ENCODE data around the gene TMEM11.
"Not testable (repeated sequence)": the region's sequence is repeated elsewhere in the genome, so short reads cannot be mapped to it uniquely, and the experiment has no call there.

The TMEM11 gene

DNA sequence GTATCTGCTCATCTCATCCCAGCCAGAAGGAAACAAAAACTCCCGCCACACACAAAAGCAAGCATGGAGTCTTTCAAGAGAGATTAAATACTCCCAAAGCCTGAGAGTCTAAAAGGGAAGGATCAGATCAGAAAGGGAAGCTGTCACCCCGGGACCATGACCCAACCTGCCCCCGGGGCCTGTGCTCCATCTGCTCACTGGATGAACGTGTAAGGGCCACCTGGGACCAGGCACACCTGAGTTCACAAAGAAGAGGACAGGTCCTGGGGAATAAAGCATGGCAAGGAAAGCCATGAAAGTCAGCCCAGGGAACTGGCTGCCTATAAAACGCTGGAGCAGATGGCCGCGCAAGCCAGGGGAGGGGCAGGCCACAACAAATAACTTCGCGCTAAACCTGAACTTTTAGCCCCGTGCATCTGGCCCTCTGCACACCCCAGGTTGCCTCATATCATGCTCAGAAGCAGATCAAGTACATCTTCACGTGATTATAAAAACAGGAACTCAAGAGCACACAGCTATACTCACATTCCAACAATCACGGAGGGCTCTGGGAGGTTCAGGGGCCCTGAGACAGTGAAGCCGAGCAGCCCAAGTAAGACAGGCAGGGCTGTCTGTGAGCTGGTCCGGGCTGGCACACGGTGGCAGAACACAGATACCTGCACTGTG lies 3.4 kb downstream of the TMEM11 start:
- DNase-seq: no peak

DNA sequence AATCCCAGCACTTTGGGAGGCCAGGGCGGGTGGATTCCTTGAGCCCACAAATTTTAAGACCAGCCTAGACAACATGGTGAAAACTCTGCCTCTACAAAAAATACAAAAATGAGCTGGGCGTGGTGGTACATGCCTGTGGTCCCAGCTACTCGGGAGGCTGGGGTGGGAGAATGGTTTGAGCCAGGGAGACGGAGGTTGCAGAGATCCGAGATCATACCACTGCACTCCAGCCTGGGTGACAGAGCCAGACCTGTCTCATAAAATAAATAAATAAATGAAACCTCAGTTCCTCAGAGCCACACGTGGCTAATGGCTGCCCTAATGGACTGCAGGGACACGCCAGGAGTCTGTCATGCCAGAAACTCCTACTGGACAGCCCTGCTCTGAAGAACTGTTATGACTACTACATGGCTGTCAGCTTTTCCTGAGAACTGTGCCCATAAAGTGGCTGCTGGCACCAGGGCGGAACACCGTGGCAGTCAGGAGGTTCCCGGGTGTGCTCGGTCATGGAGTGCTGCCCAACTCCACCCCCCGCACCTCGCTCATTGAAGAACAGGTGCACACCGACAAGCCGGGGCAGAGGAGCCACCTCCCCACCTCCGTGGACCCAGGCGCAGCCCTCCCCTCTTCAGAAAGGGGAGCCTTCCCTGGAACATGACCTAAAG lies 4.3 kb downstream of the TMEM11 start:
- no peak for DNase-seq

DNA sequence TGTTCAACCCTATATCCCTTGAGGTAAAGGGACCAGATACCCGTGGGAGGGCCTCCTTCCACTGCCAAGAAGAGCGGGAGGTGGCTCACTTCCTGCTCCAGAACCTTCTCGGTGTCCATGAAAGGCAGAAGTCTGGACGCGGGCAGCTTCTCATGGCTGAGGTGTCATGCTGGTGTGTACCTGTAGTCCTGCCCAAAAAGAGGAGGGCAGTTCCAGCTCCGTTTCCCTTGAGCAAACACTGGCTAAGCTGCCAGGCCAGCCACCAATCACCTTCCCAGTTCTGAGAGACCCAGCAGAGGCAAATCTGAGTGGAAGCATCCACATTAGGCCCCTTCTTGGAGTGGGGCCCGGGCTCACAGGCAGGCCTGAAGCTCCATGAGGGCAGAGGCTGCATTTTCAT lies 5.6 kb downstream of the TMEM11 start:
- no peak for DNase-seq

DNA sequence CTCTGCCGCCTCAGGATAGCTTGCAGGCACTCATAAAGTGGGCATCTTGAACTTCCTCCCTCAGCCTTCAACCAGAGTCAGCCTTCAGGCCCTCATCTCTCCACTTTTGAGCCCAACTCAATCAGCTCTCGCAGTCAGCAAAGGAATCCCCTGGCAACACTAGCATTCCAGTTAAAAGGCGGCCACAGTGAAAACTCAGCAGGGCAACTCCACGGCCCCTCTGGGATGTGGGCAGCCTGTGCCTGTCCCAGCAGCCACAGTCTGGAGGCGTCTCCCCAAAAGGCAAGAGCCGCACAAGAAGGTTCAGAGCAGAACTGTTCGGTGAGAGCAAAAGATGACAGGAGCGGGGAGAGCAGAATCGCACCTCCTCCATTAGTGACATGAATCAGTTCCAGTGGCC lies 9.0 kb downstream of the TMEM11 start:
- no peak for DNase-seq

DNA sequence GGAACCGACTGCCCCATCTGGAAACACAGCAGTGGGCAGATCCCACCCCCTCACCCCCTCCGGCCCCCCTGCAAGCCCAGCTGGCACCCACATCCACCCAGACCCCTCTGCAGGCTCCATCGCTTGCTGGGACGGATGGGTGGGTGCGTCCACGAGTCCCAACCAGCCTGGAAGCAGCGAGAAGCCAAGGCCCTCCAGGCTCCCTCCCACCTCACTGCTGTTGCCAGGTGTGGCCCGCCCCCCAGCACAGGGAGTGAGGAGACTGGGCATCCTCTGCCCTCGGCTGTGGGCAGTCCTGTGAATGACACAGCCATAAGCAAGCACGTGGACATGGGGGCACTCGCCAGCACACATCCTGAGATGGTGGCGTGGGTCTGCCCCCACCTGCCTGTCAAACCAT lies 11.4 kb downstream of the TMEM11 start:
- DNase-seq: no peak

DNA sequence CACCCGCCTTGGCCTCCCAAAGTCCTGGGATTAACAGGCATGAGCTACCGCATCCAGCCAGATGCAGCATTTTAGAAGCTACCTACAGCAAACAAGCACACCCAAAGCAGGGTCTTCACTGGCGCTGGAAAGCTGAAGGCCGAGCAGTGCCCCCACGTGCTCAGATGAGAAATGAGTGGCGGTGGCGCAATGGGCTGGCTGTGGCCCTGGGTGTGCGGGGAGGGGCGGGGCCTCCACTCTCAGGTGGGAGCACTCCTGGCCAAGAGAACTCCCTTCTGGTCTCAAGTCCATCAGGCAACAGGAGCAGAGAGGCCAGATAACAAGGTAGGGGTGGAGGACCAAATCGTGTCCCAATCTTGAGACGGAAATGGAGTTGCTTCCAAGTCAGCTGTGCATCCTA lies 12.1 kb downstream of the TMEM11 start:
- no peak for DNase-seq

DNA sequence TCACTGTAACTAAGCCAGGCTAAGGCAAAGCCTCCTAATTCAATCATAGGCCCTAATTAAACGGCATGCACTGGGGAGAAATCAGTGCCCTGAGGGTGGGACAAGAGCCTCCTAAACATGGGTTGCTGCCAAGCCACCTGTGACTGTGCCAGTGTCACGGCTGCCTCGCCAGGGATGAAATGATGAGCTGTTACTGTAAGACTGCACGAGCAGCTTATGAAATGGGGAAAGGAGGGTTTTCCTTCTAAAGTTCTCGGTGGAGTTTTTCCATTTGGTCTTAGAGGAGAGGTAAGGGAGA lies 12.7 kb downstream of the TMEM11 start:
- no peak for DNase-seq

DNA sequence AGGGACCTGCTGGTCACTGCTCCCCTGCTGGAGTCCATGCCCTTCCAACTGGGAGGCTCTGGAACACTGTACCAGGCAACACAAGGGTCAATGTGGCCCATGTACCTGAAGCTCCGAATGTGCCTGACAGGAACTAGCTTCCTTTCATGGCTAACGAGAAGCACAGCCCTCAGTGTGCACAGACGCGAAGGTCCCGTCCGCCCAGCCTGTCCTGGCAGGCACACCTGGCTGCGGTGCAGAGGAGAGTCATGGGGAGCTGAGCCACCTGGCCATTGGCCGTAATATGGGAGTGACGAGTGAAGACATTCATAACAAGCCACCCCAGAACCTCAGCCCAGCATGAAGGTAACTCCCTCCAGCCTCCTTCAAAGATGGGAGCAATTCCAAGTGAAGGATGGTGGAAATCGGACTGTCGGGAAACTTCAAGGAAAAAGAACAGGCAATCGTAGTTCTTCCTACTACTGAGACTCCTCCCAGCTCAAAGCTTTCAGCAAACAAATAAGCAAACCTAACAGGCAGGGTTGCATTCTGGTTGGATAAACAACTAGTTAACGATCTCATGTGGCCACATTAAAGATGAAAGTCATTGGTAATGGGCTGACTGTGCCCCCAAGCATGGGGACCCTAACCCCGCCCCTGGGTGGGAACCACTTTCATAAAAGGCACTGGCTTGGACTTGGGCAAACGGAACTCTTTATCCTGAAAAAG lies 13.2 kb downstream of the TMEM11 start:
- DNase-seq: no peak

DNA sequence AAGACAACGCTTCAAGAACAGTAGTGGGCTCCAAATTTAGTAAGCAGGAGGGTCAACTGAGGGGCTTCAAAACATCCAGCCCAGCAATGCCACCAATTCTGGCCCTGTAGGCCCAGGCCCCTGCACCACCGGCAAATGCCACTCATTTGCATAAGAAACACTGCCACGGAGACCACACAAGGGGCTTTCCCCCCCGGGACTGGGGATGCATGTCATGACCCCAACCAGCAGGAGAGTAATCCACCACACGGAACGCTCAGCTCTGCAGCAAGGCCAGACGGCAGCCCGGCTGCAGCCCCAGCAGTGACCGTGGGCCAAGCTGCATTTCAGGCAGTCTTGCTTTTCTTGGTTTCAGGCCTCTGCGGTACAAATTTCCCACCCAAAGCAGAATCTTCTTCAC lies 14.1 kb downstream of the TMEM11 start:
- no peak for DNase-seq

DNA sequence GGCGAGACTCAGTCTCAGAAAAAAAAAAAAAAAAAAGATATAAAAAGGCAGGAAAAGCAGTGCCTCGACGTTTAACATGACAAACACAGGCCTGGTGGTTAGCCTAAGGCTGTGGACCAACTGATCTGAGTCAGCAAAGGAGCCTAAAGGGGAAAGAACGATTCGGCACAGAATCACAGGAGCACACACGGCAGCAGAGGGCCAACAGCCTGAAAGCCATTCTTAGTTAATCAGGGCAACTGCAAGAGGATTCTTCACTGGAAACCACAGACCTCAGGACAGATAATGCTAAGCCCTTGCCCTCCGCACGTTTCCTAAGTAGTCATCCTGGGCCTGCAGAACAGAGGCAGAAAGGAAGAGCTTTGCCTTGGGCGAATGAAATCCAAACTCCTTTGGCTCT lies 14.7 kb downstream of the TMEM11 start:
- no peak for DNase-seq

DNA sequence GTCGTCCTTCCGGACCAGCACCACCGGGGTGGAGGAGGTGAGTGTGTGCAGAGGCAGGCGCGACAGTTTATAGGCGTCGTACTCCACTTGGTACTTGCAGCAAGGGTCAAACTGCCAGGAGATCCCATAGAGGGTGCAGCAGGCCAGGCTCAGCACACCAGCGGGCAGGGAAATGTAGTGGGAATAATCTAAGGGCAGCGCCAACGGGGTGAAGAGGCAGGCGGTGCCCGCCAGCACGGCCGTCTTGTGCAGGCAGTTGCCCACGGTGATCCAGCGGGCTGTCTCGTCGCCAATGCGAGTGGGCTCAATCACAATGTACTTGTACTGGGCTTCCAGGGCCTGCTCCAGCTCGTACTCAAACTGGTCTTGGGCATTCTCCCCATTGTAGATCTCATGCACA lies 15.6 kb downstream of the TMEM11 start:
- DNase-seq: no peak

DNA sequence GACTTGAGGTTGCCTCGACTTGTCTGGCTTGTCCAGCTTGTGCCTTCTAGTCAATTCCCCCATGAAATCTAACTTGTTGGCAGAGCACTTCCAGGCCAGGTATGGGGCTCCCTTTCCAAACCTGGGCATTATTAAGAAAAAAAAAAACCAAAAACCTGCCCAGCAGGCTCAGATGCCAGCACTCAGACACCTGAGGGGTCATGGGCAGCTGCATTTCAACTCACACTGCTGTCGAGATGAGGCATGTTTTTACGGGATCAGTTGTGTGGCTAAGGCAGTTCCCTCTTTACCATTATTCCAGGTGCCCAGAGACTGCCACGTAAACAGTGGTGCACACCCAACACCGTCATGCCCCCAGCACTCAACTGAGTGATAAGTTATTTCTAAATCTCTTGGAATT lies 17.8 kb downstream of the TMEM11 start:
- no peak for DNase-seq

DNA sequence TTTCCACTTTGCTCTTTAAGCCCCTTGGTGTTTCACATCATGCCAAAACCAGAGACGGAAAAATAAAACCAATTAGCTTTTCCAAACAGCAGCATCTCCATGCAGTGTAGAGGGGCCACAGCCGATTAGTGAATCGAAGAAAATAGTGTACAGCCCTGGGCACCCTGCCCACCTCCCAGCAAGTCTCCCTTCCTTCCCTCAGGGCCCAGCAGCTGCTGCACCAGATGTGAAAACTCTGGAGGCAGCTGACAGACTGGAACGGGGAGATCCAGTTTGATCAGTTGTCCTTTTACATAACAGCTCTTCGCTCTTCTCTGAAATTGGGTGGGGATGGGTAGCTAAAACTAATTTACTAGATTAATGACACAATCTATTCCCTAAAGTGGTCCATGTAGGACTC lies 19.3 kb downstream of the TMEM11 start:
- no peak for DNase-seq

DNA sequence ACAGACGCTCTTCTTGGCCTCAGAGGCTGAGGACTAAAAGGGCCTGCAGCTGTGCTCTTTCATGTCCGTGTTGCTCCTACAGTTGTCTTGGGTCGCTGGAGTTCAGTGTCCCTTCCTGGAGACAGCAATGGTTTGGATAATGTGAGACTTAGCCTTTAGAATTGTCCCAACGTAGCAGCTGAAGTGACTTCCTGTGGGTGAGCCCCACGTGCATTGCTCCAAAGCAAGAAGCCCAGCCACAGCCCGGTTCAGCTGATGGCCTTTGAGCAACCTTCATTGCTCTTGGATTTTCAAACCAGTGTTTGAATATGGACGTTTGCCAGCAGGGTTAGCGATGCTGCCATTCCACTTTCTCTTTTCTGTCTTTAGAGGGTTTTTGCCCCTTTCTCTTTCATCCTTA lies 19.7 kb downstream of the TMEM11 start:
- no peak for DNase-seq

DNA sequence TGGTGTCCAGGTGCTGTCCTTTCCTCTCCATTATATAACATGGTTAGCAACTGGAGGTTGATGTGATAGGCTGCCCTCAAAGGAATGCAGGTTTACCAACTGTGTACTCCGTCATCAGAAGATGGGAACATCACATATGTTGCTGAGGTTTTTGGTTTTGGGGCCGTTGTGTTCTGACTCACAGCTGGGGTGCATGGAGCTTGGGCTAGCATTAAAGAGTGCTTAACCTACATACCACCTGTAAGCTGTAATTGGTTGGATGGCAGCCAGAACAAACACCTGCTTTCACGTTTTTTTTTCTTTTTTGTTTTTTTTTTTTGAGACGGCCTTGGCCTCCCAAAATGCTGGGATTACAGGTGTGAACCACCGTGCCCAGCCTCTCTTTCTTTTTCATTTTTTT lies 20.9 kb downstream of the TMEM11 start:
- DNase-seq: no peak

DNA sequence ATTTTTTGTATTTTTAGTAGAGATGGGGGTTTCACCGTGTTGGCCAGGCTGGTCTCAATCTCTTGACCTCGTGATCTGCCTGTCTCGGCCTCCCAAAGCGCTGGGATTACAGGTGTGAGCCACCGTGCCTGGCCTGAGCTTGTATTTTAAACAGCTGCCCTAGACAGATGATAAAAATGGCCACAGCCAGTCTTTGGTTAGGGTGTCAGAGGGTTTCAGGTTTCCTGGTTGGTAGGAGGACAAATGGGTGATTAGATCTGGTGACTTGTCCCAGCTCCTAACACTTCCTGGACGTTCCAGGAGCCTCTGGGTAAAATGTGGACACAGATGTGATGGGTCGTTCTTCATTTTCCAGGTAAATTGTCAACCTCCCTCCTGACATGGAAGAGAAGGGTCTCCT lies 21.5 kb downstream of the TMEM11 start:
- DNase-seq: not testable (repeated sequence)

DNA sequence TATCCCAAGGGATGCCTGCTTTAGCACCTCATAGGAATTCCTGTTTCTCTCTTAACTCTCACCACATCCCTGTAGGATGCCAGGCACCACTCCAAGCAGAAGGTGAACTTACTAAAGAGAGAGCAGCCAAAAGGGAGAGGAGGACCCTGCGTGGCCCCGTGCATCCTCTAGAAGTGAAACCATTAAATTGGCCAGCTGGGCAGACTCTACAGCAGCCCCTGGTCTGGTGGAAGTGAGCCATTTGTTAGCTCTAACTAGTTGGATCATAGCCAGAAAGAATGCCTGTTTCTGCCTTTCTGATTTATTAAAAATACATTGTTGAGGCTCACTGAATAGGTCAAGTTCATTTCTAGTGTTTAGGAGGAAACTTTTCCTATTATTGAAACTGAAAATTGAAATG lies 22.3 kb downstream of the TMEM11 start:
- DNase-seq: no peak

DNA sequence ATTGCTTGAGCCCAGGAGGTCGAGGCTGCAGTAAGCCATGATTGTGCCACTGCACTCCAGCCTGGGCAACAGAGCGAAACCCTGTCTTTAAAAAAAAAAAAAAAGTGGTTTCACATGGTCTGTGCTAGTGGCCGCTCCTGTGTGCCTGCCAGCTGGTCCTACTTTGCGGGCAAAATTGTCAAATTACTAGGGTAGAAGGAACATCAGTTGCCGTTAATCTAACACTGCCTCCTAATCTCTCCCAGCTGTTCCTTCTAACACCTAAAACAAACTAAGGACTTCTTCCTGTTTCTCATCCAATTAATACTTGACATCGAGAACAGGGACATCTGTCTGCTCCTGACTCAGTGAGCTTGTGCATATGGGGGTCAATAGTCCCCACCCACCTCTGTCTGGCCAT lies 23.9 kb downstream of the TMEM11 start:
- DNase-seq: no peak

DNA sequence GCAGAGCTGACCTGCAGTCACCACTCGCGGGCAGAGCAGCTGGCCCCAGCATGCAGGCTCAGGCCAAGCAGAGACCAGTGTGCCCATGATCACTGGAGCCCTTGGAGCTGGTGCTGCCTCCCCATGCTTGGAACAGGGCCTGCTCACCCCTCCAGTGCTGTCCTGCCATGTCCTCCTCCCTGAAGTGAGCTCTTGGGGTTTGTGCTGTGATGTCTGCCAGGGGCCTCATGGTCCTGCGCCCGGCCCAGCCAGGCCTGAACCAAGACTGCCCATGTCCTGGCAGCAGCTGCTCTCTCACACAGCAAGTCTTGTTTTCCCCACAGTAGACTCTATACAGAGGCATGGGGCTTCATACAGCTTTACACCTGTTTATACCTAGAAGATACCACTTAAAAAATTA lies 24.6 kb downstream of the TMEM11 start:
- no peak for DNase-seq

DNA sequence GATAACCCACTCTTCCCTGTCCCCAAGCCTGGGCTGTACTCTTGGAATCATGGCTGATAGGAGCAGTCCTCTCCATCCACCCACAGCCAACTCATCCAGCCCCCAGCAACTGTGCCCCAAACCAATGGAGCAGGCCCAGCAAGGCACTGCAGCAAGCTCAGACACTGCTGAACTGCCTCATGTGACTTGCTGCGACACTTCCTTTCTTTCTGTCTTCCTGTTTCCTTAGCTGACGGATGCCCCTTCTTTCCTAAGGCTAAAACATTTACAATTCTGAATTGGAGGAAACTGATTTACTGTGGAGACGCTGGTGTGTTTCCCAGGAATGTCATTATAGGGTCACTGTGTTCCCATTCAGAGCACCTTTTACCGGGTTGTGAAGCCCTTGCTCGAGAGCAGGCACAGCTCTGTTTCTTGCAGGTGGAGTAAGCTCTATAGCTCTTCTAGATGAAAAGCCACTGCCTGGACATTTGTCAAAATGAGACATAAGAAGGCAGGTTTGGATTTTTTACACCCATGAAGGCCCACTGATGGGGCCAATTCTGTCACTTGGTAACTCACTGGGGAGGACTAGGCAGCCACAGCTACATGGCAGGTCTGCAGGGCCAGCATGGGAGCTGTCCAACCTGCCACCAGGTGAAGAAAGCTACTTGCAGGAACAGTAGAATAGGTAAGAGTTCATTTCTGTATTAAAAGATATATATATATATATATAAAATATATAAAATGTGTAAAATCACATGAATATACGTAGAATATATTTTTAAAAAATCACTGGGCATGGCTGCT lies 27.4 kb downstream of the TMEM11 start:
- no peak for DNase-seq

DNA sequence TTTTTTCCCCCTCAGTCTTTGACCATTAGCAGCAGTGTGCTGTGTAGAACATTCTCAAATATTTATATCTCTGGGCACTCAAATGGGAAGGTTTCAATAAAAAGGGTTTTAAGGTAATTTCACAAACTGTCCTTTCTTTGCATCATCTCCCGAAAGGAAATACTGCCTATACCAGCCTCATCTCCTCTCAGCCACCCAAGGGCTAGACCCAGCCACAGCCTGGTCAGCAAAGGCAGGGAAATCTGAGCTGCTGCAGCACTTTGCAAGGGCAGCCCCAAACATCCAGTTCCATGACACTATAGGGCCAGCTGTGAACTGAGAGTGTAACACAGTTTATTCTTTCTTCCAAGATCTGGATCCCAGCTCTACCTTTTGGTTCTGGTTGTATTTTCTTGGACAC lies 28.9 kb downstream of the TMEM11 start:
- DNase-seq: no peak

DNA sequence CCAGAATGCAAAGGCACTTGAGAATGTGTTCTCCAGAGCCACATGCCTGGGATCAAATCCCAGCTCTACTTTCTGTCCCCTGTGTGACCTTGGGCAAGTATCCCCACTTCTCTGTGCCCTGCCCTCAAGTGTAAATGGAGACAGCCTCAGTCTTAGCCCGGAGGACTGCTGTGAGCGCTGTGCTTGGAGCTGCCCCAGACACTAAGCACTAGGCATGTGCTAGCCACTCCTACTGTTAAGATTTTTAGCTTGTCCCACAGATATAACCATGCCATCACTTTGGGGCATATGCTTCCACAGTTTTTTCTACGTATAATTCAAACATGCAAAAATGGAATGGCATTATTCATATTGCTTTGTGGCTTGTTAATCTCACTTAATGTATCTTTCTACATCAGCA lies 29.4 kb downstream of the TMEM11 start:
- DNase-seq: no peak

DNA sequence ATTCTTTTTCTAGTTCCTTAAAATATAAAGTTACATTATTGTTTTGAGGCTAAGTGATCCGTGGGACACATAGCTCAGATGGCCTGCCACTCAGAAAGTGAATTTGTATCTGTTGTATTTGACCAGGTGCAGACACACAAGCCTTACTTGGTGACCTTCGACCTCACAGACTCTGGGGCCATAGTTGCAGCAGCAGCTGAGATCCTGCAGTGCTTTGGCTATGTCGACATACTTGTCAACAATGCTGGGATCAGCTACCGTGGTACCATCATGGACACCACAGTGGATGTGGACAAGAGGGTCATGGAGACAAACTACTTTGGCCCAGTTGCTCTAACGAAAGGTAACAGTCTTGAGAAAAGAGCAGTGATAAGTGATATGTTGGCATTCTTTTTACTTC lies 30.5 kb downstream of the TMEM11 start:
- no peak for DNase-seq

All from CD4-positive, alpha-beta T cell treated with Interleukin-6 for 4 hours (primary cell).